ENCODE data around the gene RFTN1. TPM values are rescaled to one million over a fixed set of nuclear protein-coding genes. Genes with fewer than 3 reads are reported as not detected.

Gene RFTN1
- total and polyA plus RNA-seq, 2 experiments from 2014 or later: 3.3 to 7.2 TPM

DNA sequence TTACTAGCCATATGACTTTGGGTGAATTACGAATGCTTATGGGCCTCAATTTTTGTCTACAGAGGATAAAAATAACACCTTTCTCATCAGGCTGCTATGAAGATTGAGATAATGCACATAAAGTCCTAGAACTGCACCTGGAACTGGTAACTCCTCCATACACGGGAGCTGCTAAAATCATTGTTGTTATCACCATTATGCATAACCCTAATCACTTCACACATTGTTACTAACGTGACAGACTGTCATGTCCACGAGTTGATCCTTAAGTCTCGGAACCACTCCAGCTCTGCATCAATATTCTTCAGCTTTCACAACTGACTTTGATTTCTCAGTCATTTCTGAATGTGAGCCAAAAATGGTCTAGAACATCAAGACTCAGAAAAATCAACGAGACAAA, 64.1 kb downstream of the RFTN1 start:
- Histone ChIP-seq H4K20me1 (replicated peaks; ENCODE audit: insufficient read depth) (no peaks in the 10 kb centered on the region), H3K79me2 (replicated peaks; ENCODE audit: insufficient read depth) (no peaks in the 10 kb centered on the region), H2AFZ (no peak overlapping the region), H3K9me2 (ENCODE audit: insufficient read depth) (peaks cover 6% of the 10 kb centered on the region; the same call in 1 of the 2 replicates), H3K4me1 (ENCODE audit: insufficient read depth) (peaks cover 10% of the 10 kb centered on the region; the same call in 1 of the 2 replicates), H3K4me3 (no peak overlapping the region), H3F3A (replicated peaks; ENCODE audit: low read depth) (no peaks in the 10 kb centered on the region), H3K27ac (ENCODE audit: low read depth) (no peak overlapping the region), H3K4me2 (no peak overlapping the region), H3K36me3 (ENCODE audit: insufficient read depth) (no peaks in the 10 kb centered on the region), H3K27me3 (ENCODE audit: insufficient read depth) (no peaks in the 10 kb centered on the region)
- H3K27ac Mint-ChIP-seq: no peak overlapping the region
- H3K27me3 Mint-ChIP-seq (ENCODE audit: insufficient read depth, low read depth, poor library complexity): peaks cover 1% of the 10 kb centered on the region
- DNase-seq (ENCODE audit: low spot score) (no peak), ATAC-seq (no peak)
- no peaks in the 10 kb centered on the region for H3K9me3 Mint-ChIP-seq
- H3K4me3 Mint-ChIP-seq: no peak overlapping the region
- H3K36me3 Mint-ChIP-seq (ENCODE audit: low read depth): no peaks in the 10 kb centered on the region
- peaks cover 23% of the 10 kb centered on the region for H3K4me1 Mint-ChIP-seq
- no peak for TF ChIP-seq EZH2 (IDR thresholded peaks at IDR 0.05; ENCODE audit: low read depth, unreplicated experiment)
- TF ChIP-seq JUNB (IDR thresholded peaks at IDR 0.05; ENCODE audit: unreplicated experiment): no peak
- no peak for TF ChIP-seq REST (IDR thresholded peaks at IDR 0.05; ENCODE audit: unreplicated experiment)
- TF ChIP-seq POLR2AphosphoS5 (IDR thresholded peaks at IDR 0.05; ENCODE audit: low read depth): no peak
- TF ChIP-seq STAT1 (IDR thresholded peaks at IDR 0.05; ENCODE audit: unreplicated experiment): no peak

GRCh38 chr3:16448639-16449070, 64.8 kb downstream of the RFTN1 start:
- Mint-ChIP-seq H3K27me3 (ENCODE audit: insufficient read depth, low read depth, poor library complexity) (peaks cover 1% of the 10 kb centered on the region), H3K9me3 (no peaks in the 10 kb centered on the region), H3K27ac (no peak overlapping the region), H3K36me3 (ENCODE audit: low read depth) (no peaks in the 10 kb centered on the region), H3K4me1 (peaks cover 17% of the 10 kb centered on the region), H3K4me3 (no peak overlapping the region)
- Histone ChIP-seq H3K27ac (ENCODE audit: low read depth) (no peak overlapping the region), H2AFZ (no peak overlapping the region), H3K4me2 (no peak overlapping the region), H3K4me1 (ENCODE audit: insufficient read depth) (peaks cover 4% of the 10 kb centered on the region; the same call in 1 of the 2 replicates), H3K27me3 (ENCODE audit: insufficient read depth) (no peaks in the 10 kb centered on the region), H3K36me3 (ENCODE audit: insufficient read depth) (no peaks in the 10 kb centered on the region), H4K20me1 (replicated peaks; ENCODE audit: insufficient read depth) (no peaks in the 10 kb centered on the region), H3F3A (replicated peaks; ENCODE audit: low read depth) (no peaks in the 10 kb centered on the region), H3K4me3 (no peak overlapping the region), H3K79me2 (replicated peaks; ENCODE audit: insufficient read depth) (no peaks in the 10 kb centered on the region), H3K9me2 (ENCODE audit: insufficient read depth) (peaks cover 6% of the 10 kb centered on the region; the same call in 1 of the 2 replicates)
- ATAC-seq (peak; percentile 77), DNase-seq (ENCODE audit: low spot score) (peak; percentile 24)
- TF ChIP-seq ZNF114 (CRISPR knock-in tag; IDR thresholded peaks at IDR 0.05) (no peak), REST (IDR thresholded peaks at IDR 0.05; ENCODE audit: unreplicated experiment) (no peak), STAT1 (IDR thresholded peaks at IDR 0.05; ENCODE audit: unreplicated experiment) (no peak), EZH2 (IDR thresholded peaks at IDR 0.05; ENCODE audit: low read depth, unreplicated experiment) (no peak), ETS1 (IDR thresholded peaks at IDR 0.05) (no peak), CTCF (conservative IDR thresholded peaks at IDR 0.05; ENCODE audit: low read depth in 2 of 2) (no peak), CREB1 (CRISPR knock-in tag; IDR thresholded peaks at IDR 0.05; ENCODE audit: low read depth) (no peak), POLR2AphosphoS5 (IDR thresholded peaks at IDR 0.05; ENCODE audit: low read depth) (no peak), ZNF331 (CRISPR knock-in tag; IDR thresholded peaks at IDR 0.05; ENCODE audit: low read depth) (no peak), EZH2phosphoT487 (IDR thresholded peaks at IDR 0.05; ENCODE audit: unreplicated experiment) (no peak)

All from GM23338 (cell line).